ENCODE data around the gene TAF9.

DNA sequence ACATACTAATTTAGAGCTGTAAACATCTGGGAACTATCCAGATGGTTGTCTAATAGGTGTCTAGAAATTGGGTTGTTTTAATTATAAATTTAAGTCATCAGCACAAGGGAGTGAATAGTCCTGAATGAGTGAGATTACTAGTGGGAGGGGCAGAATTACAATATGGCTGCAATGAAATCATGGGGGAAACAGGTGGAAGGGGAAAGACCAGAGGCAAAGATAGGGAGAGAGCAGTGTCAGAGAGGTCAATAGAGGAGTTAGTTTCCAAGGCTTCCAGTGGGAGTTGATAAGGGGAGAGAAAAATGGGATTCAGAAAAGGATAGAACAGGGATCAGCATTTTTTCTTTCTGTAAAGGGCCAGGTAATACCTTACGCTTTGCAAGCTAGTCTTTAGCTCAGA lies 8.9 kb downstream of the TAF9 start:
- TF ChIP-seq, protein P1, sequence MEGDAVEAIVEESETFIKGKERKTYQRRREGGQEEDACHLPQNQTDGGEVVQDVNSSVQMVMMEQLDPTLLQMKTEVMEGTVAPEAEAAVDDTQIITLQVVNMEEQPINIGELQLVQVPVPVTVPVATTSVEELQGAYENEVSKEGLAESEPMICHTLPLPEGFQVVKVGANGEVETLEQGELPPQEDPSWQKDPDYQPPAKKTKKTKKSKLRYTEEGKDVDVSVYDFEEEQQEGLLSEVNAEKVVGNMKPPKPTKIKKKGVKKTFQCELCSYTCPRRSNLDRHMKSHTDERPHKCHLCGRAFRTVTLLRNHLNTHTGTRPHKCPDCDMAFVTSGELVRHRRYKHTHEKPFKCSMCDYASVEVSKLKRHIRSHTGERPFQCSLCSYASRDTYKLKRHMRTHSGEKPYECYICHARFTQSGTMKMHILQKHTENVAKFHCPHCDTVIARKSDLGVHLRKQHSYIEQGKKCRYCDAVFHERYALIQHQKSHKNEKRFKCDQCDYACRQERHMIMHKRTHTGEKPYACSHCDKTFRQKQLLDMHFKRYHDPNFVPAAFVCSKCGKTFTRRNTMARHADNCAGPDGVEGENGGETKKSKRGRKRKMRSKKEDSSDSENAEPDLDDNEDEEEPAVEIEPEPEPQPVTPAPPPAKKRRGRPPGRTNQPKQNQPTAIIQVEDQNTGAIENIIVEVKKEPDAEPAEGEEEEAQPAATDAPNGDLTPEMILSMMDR (IDR thresholded peaks at IDR 0.05): no peak
- no peak for TF ChIP-seq POLR2A (IDR thresholded peaks at IDR 0.05)

All from lower leg skin (tissue), 3 donors.